Measurements from ENCODE around the gene GALNTL6.
"Not testable (repeated sequence)": the region's sequence is repeated elsewhere in the genome, so short reads cannot be mapped to it uniquely, and the experiment has no call there.

GALNTL6 gene

GRCh38 chr4:172974586-172974985 lies 1161.4 kb downstream of the GALNTL6 start:
- H3K27me3 ChIP-seq (ENCODE audit: insufficient read depth, low read length, poor library complexity, severe bottlenecking): no peaks in the 10 kb centered on the region
- no peak overlapping the region for H2AFZ ChIP-seq (ENCODE audit: low read length)
- H3K4me3 ChIP-seq (ENCODE audit: low read length, poor library complexity, severe bottlenecking): no peak overlapping the region
- H3K9me2 ChIP-seq (replicated peaks; ENCODE audit: low read depth, low read length): no peaks in the 10 kb centered on the region
- H3K4me1 ChIP-seq (ENCODE audit: insufficient read depth, low read length, poor library complexity, severe bottlenecking): no peaks in the 10 kb centered on the region
- no peak overlapping the region for H3K4me2 ChIP-seq (ENCODE audit: low read depth, low read length, poor library complexity, severe bottlenecking)
- H3K9me3 ChIP-seq (ENCODE audit: insufficient read depth, low read depth, low read length): no peaks in the 10 kb centered on the region
- H4K20me1 ChIP-seq (ENCODE audit: insufficient read depth, low read length, poor library complexity, severe bottlenecking): no peaks in the 10 kb centered on the region
- no peaks in the 10 kb centered on the region for H3F3A ChIP-seq (ENCODE audit: low read depth)
- H3K9ac ChIP-seq (ENCODE audit: low read depth, low read length, poor library complexity, severe bottlenecking): no peak overlapping the region
- no peaks in the 10 kb centered on the region for H3K36me3 ChIP-seq (ENCODE audit: insufficient read depth, low read length)
- TF ChIP-seq EZH2phosphoT487 (IDR thresholded peaks at IDR 0.05; ENCODE audit: borderline replicate concordance) (no peak), CTCF (conservative IDR thresholded peaks at IDR 0.05; ENCODE audit: low read length) (no peak)
- H3K79me2 ChIP-seq (ENCODE audit: insufficient read depth, low read length): no peaks in the 10 kb centered on the region

DNA sequence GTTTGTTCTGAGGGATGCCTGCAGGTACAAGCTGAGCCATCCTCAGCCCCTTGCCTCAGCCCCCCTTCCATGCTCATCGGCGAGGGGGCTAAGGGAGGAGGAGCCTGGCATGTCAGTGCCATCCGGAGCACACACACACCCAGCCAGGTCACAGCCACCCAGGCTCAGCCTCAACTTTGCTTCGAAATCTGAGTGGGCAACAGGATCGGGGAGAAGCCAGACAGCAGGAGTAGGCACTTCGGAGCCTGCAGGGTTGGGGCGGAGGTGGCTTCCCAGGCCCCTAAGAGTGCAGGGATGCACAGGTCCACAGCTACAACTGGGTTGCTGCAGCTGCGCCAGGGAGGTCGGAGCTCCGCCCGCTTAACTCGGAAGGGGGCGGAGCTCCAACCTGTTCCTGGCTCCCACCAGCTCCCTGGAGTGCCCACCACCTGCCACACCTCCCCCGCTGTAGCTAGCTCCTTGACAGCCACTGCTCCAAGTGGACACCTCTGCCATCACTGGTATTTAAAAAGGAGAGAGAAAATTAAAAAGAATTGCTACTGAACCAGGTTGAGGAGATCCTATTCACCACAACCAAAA lies 1162.5 kb downstream of the GALNTL6 start:
- no peaks in the 10 kb centered on the region for H3K36me3 ChIP-seq (ENCODE audit: insufficient read depth, low read length)
- no peaks in the 10 kb centered on the region for H3K79me2 ChIP-seq (ENCODE audit: insufficient read depth, low read length)
- no peaks in the 10 kb centered on the region for H4K20me1 ChIP-seq (ENCODE audit: insufficient read depth, low read length, poor library complexity, severe bottlenecking)
- H3K27me3 ChIP-seq (ENCODE audit: insufficient read depth, low read length, poor library complexity, severe bottlenecking): no peaks in the 10 kb centered on the region
- no peak overlapping the region for H3K4me3 ChIP-seq (ENCODE audit: low read length, poor library complexity, severe bottlenecking)
- no peaks in the 10 kb centered on the region for H3K9me2 ChIP-seq (replicated peaks; ENCODE audit: low read depth, low read length)
- no peak overlapping the region for H3K9ac ChIP-seq (ENCODE audit: low read depth, low read length, poor library complexity, severe bottlenecking)
- H3K4me1 ChIP-seq (ENCODE audit: insufficient read depth, low read length, poor library complexity, severe bottlenecking): no peaks in the 10 kb centered on the region
- TF ChIP-seq CTCF (conservative IDR thresholded peaks at IDR 0.05; ENCODE audit: low read length) (no peak), EZH2phosphoT487 (IDR thresholded peaks at IDR 0.05; ENCODE audit: borderline replicate concordance) (no peak)
- no peak overlapping the region for H3K4me2 ChIP-seq (ENCODE audit: low read depth, low read length, poor library complexity, severe bottlenecking)
- no peaks in the 10 kb centered on the region for H3K9me3 ChIP-seq (ENCODE audit: insufficient read depth, low read depth, low read length)
- H3F3A ChIP-seq (ENCODE audit: low read depth): no peaks in the 10 kb centered on the region
- H2AFZ ChIP-seq (ENCODE audit: low read length): no peak overlapping the region

DNA sequence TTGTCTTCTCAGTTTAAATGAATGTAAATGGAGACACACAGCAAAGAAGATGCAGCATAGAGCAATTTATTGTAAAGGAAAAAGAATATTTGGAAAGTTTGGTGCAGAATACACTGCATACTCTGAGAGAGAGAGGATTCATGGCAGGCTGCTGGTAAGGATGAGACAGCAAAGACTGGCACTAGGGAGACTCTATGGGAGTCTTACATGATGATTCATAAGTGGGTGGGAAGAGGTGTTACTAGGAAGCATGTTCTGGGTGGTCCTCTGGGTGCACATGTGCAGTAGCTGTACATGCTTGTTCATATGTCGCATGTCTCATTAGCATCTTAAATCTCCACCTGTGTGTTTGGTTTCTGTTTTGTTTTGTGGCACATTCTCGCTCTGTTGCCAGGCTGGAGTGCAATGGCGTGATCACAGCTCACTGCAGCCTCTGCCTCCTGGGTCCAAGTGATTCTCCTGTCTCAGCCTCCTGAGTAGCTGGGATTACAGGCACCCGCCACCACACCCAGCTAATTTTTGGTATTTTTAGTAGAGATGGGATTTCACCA lies 1164.4 kb downstream of the GALNTL6 start:
- not testable (repeated sequence) for H3K79me2 ChIP-seq (ENCODE audit: insufficient read depth, low read length); H3K4me3 ChIP-seq (ENCODE audit: low read length, poor library complexity, severe bottlenecking); H4K20me1 ChIP-seq (ENCODE audit: insufficient read depth, low read length, poor library complexity, severe bottlenecking); H3K9me2 ChIP-seq (replicated peaks; ENCODE audit: low read depth, low read length); H3K27me3 ChIP-seq (ENCODE audit: insufficient read depth, low read length, poor library complexity, severe bottlenecking); H3F3A ChIP-seq (ENCODE audit: low read depth); H3K9ac ChIP-seq (ENCODE audit: low read depth, low read length, poor library complexity, severe bottlenecking); H3K36me3 ChIP-seq (ENCODE audit: insufficient read depth, low read length); H2AFZ ChIP-seq (ENCODE audit: low read length); H3K9me3 ChIP-seq (ENCODE audit: insufficient read depth, low read depth, low read length); H3K4me1 ChIP-seq (ENCODE audit: insufficient read depth, low read length, poor library complexity, severe bottlenecking); H3K4me2 ChIP-seq (ENCODE audit: low read depth, low read length, poor library complexity, severe bottlenecking)

DNA sequence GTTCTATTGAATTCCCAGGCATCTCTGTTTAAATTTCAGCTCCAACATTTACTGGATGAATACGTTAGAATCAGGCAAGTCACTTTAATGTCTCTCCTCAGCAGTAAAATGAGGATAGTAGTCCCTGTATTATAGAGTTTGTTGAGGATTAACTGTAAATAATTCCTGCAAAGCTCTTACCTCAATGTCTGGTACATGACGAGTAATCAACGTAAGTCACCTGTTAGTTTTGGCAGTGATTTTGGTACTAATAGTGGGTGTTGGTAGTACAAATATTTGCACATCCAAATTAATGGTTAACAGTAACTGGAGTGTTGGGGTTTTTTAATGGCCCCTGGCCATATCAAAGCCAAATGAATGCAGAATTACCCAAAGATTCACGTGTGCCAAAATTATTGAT lies 1165.6 kb downstream of the GALNTL6 start:
- TF ChIP-seq EZH2phosphoT487 (IDR thresholded peaks at IDR 0.05; ENCODE audit: borderline replicate concordance): no peak
- TF ChIP-seq CTCF (conservative IDR thresholded peaks at IDR 0.05; ENCODE audit: low read length): no peak
- Histone ChIP-seq H3K4me1 (ENCODE audit: insufficient read depth, low read length, poor library complexity, severe bottlenecking) (no peaks in the 10 kb centered on the region), H3K9me2 (replicated peaks; ENCODE audit: low read depth, low read length) (no peaks in the 10 kb centered on the region), H3K4me3 (ENCODE audit: low read length, poor library complexity, severe bottlenecking) (no peak overlapping the region), H3K36me3 (ENCODE audit: insufficient read depth, low read length) (no peaks in the 10 kb centered on the region), H4K20me1 (ENCODE audit: insufficient read depth, low read length, poor library complexity, severe bottlenecking) (no peaks in the 10 kb centered on the region), H3K9ac (ENCODE audit: low read depth, low read length, poor library complexity, severe bottlenecking) (no peak overlapping the region), H3K27me3 (ENCODE audit: insufficient read depth, low read length, poor library complexity, severe bottlenecking) (no peaks in the 10 kb centered on the region), H3F3A (ENCODE audit: low read depth) (no peaks in the 10 kb centered on the region), H2AFZ (ENCODE audit: low read length) (no peak overlapping the region), H3K79me2 (ENCODE audit: insufficient read depth, low read length) (no peaks in the 10 kb centered on the region), H3K9me3 (ENCODE audit: insufficient read depth, low read depth, low read length) (no peaks in the 10 kb centered on the region), H3K4me2 (ENCODE audit: low read depth, low read length, poor library complexity, severe bottlenecking) (no peak overlapping the region)
